NT2/D1 (cell line): ENCODE results near the gene ARHGAP28.

ENCODE experiments used
- SUZ12 ChIP-seq: IDR thresholded peaks from 2 replicates; pipeline ENCODE4 v1.6.1; 2011; ENCODE audit not compliant: insufficient read length, insufficient read depth; ENCODE audit errors: extremely low read depth
- YY1 ChIP-seq: IDR thresholded peaks from 2 replicates; pipeline ENCODE4 v1.6.1; 2011; ENCODE audit not compliant: insufficient read length, insufficient read depth
- ZNF274 ChIP-seq: IDR thresholded peaks from 2 replicates; pipeline ENCODE4 v1.6.1; 2011; ENCODE audit warnings: mild to moderate bottlenecking, low read depth, low read length

- no peak for TF ChIP-seq SUZ12
- TF ChIP-seq YY1: no peak
- no peak for TF ChIP-seq ZNF274
Observed at GRCh38 chr18:6956495-6956894, 227.0 kb downstream of the ARHGAP28 start.
